Inferior parietal cortex (tissue), 1 donor: Measurements from ENCODE around the gene ARHGAP10.
A peak's percentile ranks its signal among the peaks of the same experiment; 100 is the strongest.
"Not testable (repeated sequence)": the region's sequence is repeated elsewhere in the genome, so short reads cannot be mapped to it uniquely, and the experiment has no call there.

ENCODE experiments used
- DNase-seq: peaks from one replicate; pipeline ENCODE4 v3.0.0-alpha.2; 2016; ENCODE audit errors: extremely low spot score

Gene ARHGAP10

DNA sequence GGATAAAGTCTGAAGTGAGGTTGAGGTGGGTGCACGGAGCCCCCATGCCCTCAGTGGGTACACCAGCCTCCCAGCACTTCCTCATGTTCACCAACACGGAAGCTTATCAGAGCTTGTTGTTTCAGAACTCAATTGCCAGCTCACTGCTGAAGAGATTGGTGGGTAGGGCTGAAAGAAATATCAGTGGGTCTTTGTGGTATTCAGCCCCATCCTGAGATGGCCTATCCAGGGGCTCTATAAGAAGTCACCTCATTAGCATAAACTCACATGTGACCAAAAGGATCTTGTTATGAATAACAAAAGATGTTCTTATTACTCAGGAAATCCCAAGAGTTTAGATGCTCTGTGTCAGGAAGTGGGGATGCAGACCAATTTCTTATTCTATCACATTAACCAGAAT, 177.3 kb downstream of the ARHGAP10 start:
- no peak for DNase-seq

DNA sequence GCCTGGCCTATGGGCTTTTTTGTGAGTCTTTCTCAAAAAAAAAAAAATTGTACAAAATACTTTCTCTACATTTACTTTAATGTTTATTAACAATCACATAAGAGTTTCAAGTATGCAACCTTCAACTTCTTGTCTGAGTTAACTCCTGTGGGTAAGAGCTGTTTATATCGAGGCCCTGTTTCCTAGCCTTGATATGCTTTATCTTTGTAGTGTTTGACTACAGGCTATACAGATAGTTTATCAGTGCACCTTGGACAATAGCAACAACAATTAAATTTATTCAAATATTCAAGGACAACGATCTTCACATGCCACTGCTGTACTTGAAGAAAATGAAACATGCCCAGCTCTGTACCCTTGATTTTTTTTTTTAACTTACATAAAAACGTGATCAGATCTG, 178.4 kb downstream of the ARHGAP10 start:
- DNase-seq = no peak

DNA sequence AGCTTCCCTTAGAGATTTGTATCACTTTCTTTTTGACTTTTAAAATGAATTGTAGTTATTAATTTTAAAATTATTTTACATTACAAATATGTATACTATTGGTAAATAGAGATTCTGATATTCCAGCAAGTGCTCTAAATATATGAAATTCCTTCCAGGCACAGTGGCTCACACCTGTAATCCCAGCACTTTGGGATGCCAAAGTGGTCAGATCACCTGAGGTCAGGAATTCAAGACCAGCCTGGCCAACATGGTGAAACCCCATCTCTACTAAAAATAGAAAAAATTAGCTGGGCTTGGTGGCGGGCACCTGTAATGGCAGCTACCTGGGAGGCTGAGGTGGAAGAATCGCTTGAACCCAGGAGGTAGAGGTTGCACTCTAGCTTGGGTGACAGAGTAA, 180.2 kb downstream of the ARHGAP10 start:
- DNase-seq = not testable (repeated sequence)

DNA sequence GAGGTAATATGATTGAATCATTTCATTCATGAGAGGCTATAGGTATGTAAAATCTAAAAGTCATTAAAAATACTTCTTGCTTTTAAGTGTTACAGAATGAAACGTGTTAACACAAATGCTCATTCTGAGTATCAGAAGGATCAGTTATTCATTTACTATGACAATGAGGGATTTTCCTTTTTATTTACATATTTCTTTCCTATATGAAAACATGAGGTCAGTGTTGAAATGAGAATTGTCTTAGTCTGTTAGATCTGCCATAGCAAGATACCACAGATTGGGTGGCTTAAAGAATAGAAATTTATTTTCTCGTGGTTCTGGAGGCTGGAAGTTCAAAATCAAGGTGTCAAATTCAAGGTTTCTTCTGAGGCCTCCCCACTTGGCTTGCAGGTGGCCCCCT, 181.2 kb downstream of the ARHGAP10 start:
- DNase-seq = no peak

DNA sequence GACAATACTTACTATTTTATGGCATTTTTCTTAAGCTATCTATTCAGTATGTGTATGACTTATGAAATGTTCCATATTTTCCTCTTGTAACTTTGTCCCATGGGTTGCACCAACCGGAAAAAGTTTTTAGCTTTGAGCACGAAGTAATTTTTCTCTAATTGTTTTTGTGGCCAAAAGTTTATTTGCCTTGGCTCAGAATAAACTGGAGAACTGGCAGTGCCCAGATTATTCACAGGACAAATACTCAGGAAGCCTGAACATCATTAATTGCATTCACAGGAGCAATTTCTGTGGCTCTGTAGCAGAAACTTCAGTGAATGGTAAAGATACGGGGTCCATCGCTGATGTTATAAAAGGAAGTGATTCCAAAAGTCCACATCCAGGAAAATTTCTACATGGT, 184.5 kb downstream of the ARHGAP10 start:
- no peak for DNase-seq

DNA sequence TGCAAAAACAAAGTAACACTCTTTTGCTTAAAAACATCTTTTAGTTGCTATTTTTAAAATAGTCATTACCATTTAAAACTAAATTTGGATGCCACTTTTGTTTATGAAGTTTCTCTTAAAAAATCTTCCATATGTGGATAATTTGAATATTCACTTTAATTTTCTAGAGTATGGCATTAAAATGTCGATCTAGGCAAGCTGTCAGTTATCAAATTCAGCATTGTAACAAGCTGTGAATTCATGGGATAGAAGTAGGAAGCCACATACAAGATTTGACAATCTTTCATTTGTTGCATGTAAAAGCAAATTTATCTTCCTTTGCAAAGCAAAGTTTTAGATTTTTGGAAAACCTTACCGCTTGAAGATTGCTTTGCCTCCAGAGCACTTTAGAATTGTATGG, 191.5 kb downstream of the ARHGAP10 start:
- DNase-seq = no peak

DNA sequence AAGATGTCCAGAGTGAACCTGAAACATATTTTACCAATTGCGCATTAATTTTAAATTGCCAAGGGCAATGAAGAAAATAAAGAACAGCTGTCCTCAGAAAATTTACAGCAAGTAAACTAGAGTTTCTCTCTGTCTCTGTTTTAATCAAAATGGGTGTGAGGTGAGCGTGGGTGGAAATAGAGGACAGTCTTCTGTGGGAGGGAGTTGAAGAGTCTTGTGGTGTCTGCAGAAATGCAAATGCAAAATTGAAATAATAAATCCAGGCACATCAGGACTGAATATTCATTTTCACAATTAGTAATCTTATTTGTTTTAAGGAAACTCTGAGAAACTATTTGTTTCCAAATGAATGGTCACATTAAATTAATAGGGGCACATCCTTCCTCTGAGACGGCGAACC, 192.0 kb downstream of the ARHGAP10 start:
- DNase-seq = no peak

DNA sequence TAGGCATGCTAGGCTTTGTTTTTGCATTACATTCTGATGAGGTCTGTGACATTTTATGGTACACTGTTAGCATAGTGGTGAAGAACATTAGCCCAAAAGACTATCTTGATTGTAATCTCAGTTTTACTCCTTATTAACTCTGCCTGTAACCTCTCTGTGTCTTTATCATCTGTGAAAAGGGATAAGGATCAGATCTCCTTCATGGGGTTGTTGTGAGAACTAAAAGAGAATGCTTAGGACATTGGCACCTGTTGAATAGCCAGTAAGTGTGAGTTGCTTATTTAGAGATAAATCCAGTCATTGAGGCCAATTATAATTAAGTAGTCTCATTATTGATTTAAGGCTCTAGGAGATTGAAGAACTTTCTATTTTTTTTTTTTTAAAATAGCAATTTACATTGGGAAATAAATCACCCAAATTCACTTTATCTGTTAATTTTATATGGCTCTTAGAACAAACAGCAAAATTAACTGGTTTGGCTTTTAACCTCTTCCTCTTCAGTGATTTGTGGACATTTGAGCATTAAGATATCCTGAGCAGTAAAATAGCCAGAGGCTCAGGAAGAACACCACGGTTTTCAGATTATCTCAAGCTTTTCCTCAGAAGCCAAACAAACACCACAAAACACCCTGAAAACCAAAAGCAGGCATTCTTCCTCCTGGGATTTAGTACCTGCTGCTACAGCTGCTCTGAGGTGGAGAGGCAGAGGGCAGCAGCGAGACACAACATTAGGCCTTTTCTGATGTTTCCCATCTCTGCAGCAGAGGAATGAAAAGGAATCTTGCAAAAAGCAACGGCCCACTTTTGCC, 192.9 kb downstream of the ARHGAP10 start:
- DNase-seq = peak; percentile 44

DNA sequence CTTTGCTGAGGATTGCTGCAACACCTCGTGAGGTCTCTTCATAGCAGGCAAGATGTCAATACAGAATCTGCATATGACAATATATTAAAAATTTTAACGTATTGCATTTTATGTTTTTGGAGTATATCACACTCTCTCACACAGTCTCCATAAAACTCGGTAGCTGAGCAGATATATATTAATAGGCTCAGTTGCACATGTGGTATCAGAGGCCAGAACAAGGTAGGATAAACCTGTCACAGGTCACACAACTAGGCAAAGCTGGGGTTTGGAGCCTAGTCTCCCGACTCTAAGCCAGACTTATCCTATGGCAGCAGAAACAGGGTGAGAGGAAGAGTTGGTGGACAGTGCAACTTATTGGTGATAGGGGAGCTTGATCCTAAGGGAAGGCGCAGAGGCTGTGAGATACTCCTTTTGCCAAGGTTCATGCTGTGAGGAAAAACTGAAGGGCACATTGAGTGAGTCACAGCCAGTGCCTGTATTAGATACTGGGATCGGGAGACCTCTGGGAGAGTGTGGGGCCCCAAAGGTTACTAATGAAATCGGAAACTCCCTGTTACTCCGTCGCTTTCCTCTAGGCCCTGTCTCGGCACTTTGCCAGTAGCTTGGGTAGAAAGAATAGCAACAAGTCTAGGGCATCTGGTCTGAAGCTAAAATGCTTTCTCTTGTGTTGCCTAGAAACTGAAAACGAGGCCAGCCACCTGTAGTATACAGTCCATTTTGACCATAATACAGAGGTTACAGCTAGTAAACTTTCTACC, 195.7 kb downstream of the ARHGAP10 start:
- no peak for DNase-seq

DNA sequence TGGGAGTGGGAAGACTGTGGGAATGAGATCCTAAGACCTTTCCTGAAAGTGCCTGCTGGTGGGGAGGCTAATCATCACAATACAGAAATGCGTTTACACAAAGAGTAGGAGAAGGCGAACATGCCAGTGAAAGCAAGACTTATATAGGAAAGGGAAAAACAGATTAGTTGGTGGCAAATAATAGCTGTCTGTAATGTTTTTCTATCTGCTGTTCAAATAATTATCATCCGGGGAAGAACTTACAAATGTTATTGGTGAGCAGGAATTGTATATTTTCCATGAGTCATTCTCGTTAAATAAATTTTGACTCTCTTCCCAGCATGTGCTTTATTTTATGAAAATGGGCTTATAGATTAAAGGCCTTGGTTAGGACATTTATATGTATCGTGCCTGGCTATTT, 196.5 kb downstream of the ARHGAP10 start:
- DNase-seq = no peak

DNA sequence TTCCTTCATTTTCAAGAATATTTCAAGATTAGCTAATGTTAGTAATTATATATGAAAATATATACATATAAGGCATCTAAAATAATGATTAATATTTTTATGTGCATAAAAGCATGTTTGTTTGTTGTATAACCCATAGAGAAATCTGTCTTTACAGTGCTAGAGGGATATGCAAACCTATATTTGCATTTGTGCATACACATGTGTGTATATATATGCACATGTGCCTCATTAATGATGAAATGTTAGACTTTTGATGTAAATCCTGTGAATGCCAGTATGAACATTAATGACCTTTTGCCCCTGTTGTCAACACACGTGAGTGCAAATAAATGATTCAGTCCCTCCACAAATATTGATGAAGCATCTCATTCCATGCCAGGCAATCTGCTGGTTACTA, 197.9 kb downstream of the ARHGAP10 start:
- no peak for DNase-seq

DNA sequence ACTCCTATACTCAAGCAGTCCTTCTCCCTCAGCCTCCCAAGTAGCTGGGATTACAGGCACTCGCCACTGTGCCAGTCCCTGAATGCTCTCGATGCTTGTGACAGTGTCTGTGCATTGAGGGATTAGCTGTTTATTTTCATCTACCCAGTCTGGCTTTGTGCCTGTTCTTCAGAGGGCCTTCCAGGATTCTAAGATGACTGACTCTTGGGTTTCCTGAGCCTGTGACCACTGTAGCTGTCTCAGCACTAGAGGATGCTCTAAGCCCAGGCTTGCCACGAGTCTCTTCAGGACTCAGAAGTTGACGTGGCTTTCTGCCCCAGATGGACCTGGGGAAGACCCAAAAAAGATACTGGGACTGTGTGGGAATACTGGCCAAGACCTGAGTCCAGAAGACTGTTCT, 201.4 kb downstream of the ARHGAP10 start:
- DNase-seq = no peak

DNA sequence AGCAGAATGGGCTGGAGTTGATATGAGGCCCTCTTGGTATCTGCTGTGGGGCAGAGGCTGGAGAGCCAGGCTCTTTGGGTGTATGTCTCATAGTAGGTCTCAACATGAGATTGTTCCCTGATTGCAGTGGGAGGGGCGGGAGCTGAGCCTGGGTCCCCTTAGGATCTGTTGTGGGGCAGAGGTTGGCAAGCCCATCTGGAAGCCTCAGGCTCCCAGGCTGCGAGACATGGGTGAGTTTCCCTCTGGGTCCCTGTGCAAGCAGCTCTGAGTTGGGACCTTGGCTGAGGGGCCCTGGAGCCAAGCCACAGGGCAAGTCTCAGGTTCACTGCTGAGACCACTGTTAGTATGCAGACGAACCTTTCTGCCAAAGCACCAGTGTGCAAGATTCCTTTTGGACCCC, 201.9 kb downstream of the ARHGAP10 start:
- DNase-seq = no peak

DNA sequence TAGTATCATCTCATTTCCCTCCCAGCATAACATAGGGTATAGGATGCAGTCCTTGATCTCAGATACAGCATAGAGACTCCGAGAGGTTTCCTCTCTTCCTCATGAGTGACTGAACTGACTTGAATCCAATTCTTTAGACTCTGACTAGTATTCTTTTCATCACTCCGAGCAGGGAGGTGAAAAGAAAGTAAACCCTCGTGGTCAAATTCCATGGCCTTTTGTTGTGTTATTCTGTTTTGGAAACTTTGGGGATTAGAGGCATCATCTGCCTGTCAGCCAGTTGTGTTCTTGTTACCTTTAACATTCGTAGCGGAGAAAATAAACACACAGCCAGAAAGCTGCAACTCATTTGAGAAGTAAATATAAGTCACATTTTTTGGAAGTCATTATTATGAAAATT, 206.6 kb downstream of the ARHGAP10 start:
- DNase-seq = no peak

DNA sequence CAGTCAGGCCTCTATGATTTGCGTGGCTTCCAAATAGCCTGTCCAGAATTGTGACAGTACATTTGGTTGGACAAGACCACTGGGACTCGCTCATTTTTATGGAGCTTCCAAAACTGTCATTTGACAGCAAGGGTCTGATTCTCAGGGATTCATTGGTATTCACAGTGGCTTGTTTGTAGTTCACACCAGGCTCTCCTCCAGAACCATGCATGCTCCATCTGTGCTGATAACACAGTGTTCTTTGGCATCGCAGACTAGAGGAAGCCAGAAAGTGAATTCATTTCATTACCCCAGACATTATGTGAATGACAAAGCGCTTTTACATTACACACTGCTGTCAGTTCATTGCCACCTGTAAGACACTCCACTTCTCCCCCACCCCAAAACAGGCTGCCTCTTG, 208.3 kb downstream of the ARHGAP10 start:
- peak; percentile 75 for DNase-seq

DNA sequence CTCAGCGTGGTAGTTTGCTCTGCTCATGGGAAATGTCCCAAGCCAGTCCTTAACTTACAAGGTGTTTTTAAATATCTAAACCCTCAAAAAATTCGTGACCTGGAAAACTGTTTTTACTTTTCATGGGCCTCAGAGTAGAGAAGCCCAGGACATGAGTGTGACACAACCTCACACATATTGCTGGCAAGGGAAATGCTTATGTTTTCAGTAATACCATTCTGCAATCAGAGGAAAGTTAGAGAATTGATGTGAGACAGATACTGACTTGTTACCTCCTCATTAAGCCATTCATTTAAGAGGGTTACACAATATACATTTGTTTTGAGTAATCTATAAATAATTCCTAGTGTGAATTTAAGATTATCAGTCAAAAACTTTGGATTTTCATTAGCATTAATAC, 209.5 kb downstream of the ARHGAP10 start:
- no peak for DNase-seq

DNA sequence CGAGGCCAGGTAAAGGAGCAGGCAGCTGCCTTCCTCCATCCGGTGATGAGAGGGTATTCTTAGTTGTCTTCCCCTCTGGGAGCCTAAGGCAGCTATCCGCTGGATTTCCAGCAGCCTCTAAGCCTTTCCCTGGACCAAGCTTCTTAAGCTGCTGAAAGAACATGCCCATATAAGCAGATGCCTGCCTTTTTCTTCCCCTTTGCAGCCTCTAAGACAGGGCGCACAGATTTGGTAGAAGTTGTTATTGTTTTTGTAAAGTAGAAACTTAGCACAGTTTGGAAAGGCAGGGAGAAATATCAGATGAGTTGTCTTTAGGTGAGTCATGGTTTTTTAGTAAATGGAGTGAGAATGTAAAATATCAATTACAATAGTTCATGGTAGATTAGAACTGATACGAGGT, 210.8 kb downstream of the ARHGAP10 start:
- DNase-seq = no peak

DNA sequence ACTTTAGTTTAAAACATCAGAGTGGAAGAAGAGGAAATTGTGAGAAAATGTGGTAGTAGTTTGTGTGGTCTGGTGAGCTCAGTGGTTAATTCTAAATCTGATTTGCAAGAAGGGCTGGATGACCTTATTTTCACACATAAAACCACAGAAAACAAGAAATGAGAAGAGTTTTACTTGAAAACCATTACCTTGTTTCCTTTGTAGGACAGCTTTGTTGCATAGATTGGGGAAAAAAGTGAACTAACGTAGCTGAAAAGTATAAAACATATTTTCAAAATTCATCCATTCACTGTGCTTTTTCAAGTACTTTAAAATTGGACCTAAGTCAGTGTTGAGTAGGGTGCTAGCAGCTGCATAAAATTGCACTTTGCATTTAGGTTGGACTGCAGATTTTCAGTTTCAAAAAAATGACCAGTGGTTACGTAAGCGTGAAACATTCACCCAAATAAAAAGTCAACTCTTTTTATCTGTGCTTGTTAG, 211.3 kb downstream of the ARHGAP10 start:
- DNase-seq = no peak

DNA sequence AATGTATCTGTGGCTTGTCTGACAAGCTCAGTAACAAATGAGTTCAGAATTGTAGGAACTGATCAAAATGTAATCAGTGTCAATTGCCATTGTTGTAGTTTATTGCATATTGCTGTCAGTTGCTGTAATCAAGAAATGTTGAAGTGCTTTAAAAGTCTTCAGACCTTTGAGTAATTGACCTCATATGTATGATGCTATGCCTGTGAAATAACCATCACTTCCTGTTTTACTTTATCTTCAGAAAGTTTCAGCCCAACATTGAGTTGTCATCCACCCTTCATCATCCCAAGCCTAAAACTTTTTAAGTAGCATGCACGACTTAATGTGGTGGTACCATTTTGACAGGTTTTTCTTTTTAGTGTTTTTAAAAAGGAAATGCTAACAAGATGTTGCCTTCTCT, 212.4 kb downstream of the ARHGAP10 start:
- DNase-seq = no peak

DNA sequence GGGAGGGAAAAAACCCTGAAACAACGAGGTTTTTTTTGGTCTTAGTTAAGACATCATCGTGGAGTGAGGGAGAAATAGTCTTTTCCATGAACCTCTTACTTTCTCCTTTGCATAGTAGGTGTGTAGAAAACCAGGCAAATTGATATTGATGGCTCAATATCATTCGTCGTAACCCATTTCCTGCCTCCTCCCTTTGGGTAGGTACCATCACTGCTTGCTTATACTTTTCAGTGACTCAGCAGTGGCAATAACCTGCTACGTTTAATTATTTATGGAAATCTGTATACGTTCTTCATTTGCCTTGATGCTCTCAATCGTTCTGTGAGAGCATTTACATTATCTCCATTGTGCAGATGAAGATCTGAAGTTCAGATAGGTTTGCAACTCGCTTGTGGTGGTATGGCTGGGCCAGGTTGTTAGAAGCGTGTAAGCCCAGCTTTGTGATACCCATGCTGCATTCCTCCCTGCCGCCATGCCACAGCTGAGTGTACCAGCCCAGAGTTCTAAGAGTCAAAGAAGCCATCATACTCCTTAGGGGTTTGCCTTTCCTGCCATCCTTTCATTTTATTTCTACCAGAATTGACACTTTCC, 212.9 kb downstream of the ARHGAP10 start:
- DNase-seq = no peak

DNA sequence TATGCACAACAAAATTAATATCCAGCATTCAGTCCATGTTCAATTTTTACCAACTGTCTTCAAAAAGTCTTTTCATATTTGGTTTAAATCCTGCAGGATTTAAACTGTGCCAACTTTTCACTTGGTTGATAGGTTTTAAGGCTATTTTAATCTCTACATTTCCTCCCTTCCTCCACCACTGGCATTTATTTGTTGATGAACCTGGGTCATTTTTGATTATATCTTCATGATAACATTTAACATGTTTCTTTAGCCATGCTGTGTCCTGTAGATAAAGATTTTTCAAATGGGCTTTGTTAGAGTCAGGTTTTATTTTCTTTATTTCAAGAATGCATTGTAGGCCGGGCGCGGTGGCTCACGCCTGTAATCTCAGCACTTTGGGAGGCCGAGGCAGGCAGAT, 216.4 kb downstream of the ARHGAP10 start:
- no peak for DNase-seq

DNA sequence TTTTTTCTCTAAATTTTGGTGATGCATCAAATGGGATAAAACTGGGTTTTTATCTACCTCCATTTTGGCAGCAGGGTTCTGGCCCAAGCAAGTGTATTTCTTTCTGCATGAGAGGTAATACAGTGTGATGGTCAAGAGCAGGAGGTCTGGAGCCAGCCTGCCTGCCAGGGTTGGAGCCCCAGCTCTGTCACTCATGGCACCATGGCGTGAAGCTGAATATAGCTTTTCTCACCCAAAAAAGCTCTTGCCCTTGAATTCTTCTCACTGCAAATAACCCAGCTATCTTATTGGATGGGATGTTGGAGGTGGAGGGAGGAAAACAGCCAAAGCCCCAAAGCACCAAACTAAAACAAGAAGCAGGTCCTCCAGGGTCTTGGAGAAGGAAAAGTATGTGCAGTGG, 218.4 kb downstream of the ARHGAP10 start:
- DNase-seq = no peak

DNA sequence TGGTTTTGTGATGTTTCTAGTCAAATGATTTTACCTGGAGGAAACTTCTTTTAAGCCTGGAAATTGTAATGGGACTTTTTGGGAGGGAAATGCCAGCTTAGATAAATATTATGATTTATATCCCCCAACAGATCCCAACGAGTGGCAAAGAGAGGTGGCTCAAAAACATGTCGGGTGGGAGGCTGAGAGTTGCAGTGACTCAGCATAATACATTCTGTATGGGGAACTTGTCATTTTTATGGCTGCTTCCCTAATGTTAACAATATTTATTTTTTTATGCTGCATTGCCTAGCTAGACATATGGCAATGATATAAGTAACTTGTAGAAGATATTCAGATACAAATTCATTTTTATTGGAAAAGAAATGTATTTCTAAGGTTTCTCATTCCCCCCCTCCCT, 219.0 kb downstream of the ARHGAP10 start:
- DNase-seq = no peak
